Vagina (tissue), 2 donors: Measurements from ENCODE around the gene ZNF385C. TPM values are rescaled to one million over a fixed set of nuclear protein-coding genes. Genes with fewer than 3 reads are reported as not detected.

Experiments
- DNase-seq, 2 donors: peaks; one replicate each; pipeline ENCODE4 v3.0.0-alpha.2; 2017; ENCODE audit errors: extremely low spot score in 2 of 2
- H3K27ac ChIP-seq: fragments of 200-600 bp; sonication (generic); one replicate; pipeline ENCODE4 v1.5.1; 2019
- H3K27me3 ChIP-seq: fragments of 200-600 bp; sonication (generic); one replicate; pipeline ENCODE4 v1.5.1; 2019
- H3K36me3 ChIP-seq, 2 donors: fragments of 200-600 bp; sonication (generic); one replicate each; pipeline ENCODE4 v1.5.1; 2017 to 2019
- H3K4me1 ChIP-seq: fragments of 200-600 bp; sonication (generic); one replicate; pipeline ENCODE4 v1.5.1; 2019
- H3K4me3 ChIP-seq, 2 donors: fragments of 200-600 bp; sonication (generic); 1 replicate in 1 of 2; 2 replicates in 1 of 2; pipeline ENCODE4 v1.5.1; 2016 to 2019
- H3K9me3 ChIP-seq: fragments of 200-600 bp; sonication (generic); one replicate; pipeline ENCODE4 v1.5.1; 2019
- POLR2A ChIP-seq, 2 donors: fragments of 450-650 bp; IDR thresholded peaks; one replicate each; pipeline ENCODE4 v1.6.1; 2017; ENCODE audit warnings: antibody characterized with exemption in 2 of 2, mild to moderate bottlenecking in 2 of 2, moderate library complexity in 2 of 2
- POLR2AphosphoS5 ChIP-seq, 2 donors: sonication (generic); formaldehyde crosslinking; IDR thresholded peaks; one replicate each; pipeline ENCODE4 v1.9.0; 2017; ENCODE audit warnings: antibody characterized with exemption in 2 of 2, mild to moderate bottlenecking in 2 of 2, low read depth in 1 of 2; ENCODE audit not compliant: insufficient read depth in 1 of 2
- intact Hi-C: fragments of 100-400 bp; cut with DNase I; formaldehyde crosslinking; loops from one replicate; pipeline ENCODE4 v1.15.1; 2023
- total RNA-seq: library from RNA; depleted of rRNA; stranded (reverse); fragments of >200 nt; gene quantifications from one replicate; pipeline ENCODE4 v1.2.3, GENCODE V29; 2016
- TF ChIP-seq, protein P1 (sequence below), 3 experiments: fragments of 450-650 bp in 2 of 3; fragments of 200-600 bp in 1 of 3; sonication (generic) in 1 of 3; IDR thresholded peaks; one replicate each; pipeline ENCODE4 v1.5.1; 2017 to 2019; ENCODE audit warnings: antibody characterized with exemption in 3 of 3, mild to moderate bottlenecking in 2 of 3, moderate library complexity in 2 of 3

The ZNF385C gene
- total RNA-seq, 1 donor from 2014 or later: 0.49 TPM

DNA sequence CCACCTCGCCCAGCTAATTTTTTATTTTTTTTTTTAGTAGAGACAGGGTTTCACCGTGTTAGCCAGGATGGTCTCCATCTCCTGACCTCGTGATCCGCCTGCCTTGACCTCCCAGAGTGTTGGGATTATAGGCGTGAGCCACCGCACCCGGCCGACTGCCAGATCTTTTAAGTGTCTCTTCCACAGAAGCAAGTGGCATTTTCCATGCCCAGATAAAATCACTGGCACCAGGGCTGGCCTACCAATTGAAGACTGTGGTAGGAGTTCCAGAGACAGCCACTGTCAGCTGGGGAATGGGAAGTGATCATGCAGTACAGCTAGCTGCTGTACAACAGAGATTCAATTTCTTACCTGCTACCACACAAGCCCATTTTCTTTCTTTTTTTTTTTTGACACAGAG is 113.8 kb downstream of the ZNF385C start:
- Histone ChIP-seq H3K27me3 (no peaks in the 10 kb centered on the region), H3K36me3 (peaks cover 0 to 76% of the 10 kb centered on the region in 2 donors), H3K4me1 (peaks cover 10% of the 10 kb centered on the region), H3K27ac (no peak overlapping the region), H3K9me3 (no peaks in the 10 kb centered on the region), H3K4me3 (no peak overlapping the region)
- no peak for DNase-seq
- intact Hi-C loops: no loop called here
- no peak for TF ChIP-seq POLR2A (IDR thresholded peaks at IDR 0.05)
- TF ChIP-seq, protein P1, sequence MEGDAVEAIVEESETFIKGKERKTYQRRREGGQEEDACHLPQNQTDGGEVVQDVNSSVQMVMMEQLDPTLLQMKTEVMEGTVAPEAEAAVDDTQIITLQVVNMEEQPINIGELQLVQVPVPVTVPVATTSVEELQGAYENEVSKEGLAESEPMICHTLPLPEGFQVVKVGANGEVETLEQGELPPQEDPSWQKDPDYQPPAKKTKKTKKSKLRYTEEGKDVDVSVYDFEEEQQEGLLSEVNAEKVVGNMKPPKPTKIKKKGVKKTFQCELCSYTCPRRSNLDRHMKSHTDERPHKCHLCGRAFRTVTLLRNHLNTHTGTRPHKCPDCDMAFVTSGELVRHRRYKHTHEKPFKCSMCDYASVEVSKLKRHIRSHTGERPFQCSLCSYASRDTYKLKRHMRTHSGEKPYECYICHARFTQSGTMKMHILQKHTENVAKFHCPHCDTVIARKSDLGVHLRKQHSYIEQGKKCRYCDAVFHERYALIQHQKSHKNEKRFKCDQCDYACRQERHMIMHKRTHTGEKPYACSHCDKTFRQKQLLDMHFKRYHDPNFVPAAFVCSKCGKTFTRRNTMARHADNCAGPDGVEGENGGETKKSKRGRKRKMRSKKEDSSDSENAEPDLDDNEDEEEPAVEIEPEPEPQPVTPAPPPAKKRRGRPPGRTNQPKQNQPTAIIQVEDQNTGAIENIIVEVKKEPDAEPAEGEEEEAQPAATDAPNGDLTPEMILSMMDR (IDR thresholded peaks at IDR 0.05): no peak

DNA sequence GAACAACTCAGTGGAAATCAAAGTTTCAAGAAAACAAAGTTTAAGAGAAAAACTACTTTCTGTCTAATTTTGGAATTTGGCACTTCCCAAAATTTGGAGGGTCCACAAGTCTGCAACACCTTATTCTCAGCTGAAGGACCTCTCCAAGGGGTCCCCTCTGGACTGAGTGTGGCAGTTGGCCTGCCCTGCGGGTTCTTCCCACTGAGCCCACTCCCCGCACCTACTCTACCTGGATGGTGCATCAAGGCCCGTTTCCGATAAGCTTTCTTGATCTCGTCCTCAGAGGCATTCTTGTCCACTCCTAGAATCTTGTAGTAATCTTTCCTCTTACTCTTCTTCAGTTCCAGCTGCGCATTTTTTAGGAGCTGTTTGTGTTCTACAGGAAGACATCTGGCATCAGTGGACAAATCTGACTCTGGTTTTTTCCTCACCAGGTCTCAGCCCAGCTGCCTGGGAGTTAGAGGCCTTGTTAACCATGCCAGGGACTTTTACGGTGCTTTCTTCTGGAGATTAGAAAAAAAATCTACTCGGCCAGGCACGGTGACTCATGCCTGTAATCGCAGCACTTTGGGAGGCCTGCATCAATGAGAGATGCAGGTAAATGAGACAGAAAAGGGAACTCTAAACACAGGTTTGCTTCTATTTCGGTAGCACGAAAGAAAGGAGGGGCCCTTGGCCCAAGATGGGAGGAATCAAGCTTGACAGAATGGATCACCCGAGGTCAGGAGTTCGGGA is 116.1 kb downstream of the ZNF385C start:
- Histone ChIP-seq H3K27me3 (no peaks in the 10 kb centered on the region), H3K36me3 (peaks cover 0 to 68% of the 10 kb centered on the region in 2 donors), H3K4me1 (peaks cover 27% of the 10 kb centered on the region), H3K27ac (peak overlapping the region; percentile 27), H3K9me3 (no peaks in the 10 kb centered on the region), H3K4me3 (no peak overlapping the region)
- TF ChIP-seq POLR2A (IDR thresholded peaks at IDR 0.05): no peak
- TF ChIP-seq, protein P1 (IDR thresholded peaks at IDR 0.05): no peak
- DNase-seq: no peak
- intact Hi-C loops: no loop called here

DNA sequence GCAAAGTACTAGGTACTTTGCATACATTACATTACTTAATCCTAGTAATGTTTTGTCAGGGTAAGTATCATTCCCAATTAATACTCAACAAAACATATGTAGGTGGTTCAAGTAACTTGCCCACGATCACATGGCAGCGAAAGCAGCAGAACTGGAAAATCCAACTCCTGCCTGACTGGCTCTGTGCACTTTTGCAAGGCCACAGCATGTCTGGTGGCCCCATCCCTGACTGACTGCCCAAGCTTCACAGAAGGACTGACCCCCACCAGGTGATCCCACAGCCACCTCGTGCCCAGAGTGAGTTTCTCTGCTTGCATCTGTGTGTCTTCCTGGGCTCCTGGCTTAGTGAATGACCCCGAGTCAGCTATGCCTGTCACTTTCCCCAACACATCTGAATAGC is 120.3 kb downstream of the ZNF385C start:
- Histone ChIP-seq H3K27ac (peak overlapping the region; percentile 24), H3K4me1 (peaks cover 69% of the 10 kb centered on the region), H3K4me3 (no peak overlapping the region), H3K36me3 (peaks cover 0 to 72% of the 10 kb centered on the region in 2 donors), H3K9me3 (no peaks in the 10 kb centered on the region), H3K27me3 (no peaks in the 10 kb centered on the region)
- DNase-seq: no peak
- intact Hi-C loops: no loop called here
- TF ChIP-seq, protein P1 (IDR thresholded peaks at IDR 0.05): no peak
- TF ChIP-seq POLR2A (IDR thresholded peaks at IDR 0.05) (no peak), POLR2AphosphoS5 (IDR thresholded peaks at IDR 0.05; ENCODE audit: insufficient read depth in 1 of 2, low read depth in 1 of 2) (no peak)

DNA sequence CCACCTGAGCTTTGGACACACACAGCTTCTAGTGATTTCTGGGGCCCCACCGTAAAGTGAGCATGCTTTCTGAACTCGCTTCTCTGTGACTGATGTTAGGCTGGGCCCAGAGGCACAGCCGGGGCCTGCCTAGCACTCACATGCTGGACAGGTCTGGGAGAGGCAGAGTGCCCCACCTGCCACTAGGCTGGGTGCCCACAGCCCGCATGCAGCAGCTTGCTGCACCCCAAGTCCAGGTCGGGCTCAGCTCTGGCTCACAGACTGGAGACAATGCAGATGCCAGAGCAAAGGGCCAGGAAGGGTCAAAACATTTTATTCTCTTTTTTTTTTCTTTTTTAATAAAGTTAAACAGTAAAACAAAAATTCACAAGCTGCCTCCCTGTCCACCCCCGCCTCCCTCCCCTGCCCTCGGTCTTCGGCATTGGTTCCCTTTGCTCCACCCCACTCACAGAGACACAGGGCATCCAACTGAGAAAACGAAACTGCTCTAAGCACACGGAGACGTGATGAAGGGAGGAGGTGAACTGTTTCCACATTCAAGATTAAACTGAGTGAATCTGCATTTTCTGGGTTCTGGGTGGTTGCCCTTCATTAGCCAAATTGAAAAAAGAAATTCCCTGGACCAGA is 122.0 kb downstream of the ZNF385C start:
- no peak for DNase-seq
- Histone ChIP-seq H3K36me3 (peaks cover 0 to 73% of the 10 kb centered on the region in 2 donors), H3K9me3 (no peaks in the 10 kb centered on the region), H3K4me3 (peak overlapping the region; percentile 9 to 17), H3K4me1 (peaks cover 74% of the 10 kb centered on the region), H3K27me3 (no peaks in the 10 kb centered on the region), H3K27ac (peak overlapping the region; percentile 71)
- TF ChIP-seq POLR2A (IDR thresholded peaks at IDR 0.05): no peak
- TF ChIP-seq, protein P1 (IDR thresholded peaks at IDR 0.05): no peak
- peak in 1 of 2 donors; percentile 10 for TF ChIP-seq POLR2AphosphoS5 (IDR thresholded peaks at IDR 0.05; ENCODE audit: insufficient read depth in 1 of 2, low read depth in 1 of 2)
- intact Hi-C loops: no loop called here

Other genes with a start within 250 kb of the ZNF385C start
- 15.2 TPM for gene KLHL11, start 233.1 kb downstream of the ZNF385C start, total RNA-seq
- gene ACLY, start 179.5 kb downstream of the ZNF385C start, total RNA-seq: 74.9 TPM
- 1.7 TPM for gene ODAD4, start 167.9 kb downstream of the ZNF385C start, total RNA-seq
- gene CNP, start 131.7 kb downstream of the ZNF385C start, total RNA-seq: 54.0 TPM
- gene DNAJC7, start 81.0 kb downstream of the ZNF385C start, total RNA-seq: 60.2 TPM
- gene NKIRAS2, start 78.4 kb downstream of the ZNF385C start, total RNA-seq: 28.7 TPM
- gene C17orf113, start 47.9 kb downstream of the ZNF385C start, total RNA-seq: 0.49 TPM
- 8.1 TPM for gene DHX58, start 14.2 kb upstream of the ZNF385C start, total RNA-seq
- gene KAT2A, start 22.9 kb upstream of the ZNF385C start, total RNA-seq: 63.1 TPM
- 1.2 TPM for gene HSPB9, start 24.3 kb upstream of the ZNF385C start, total RNA-seq
- 111 TPM for gene RAB5C, start 56.5 kb upstream of the ZNF385C start, total RNA-seq
- gene KCNH4, start 82.7 kb upstream of the ZNF385C start, total RNA-seq: not detected
- not detected for gene HCRT, start 87.0 kb upstream of the ZNF385C start, total RNA-seq
- 35.1 TPM for gene GHDC, start 96.0 kb upstream of the ZNF385C start, total RNA-seq
- gene STAT5B, start 177.9 kb upstream of the ZNF385C start, total RNA-seq: 74.6 TPM
- 38.3 TPM for gene STAT5A, start 190.0 kb upstream of the ZNF385C start, total RNA-seq